GM04503 (cell line): ENCODE results near the gene NR2F1-AS1.
"Not testable (repeated sequence)": the region's sequence is repeated elsewhere in the genome, so short reads cannot be mapped to it uniquely, and the experiment has no call there.

Experiments used
- DNase-seq: peaks from one replicate; pipeline ENCODE4 v3.0.0-alpha.2; 2012; ENCODE audit warnings: low read depth

NR2F1-AS1 gene

DNA sequence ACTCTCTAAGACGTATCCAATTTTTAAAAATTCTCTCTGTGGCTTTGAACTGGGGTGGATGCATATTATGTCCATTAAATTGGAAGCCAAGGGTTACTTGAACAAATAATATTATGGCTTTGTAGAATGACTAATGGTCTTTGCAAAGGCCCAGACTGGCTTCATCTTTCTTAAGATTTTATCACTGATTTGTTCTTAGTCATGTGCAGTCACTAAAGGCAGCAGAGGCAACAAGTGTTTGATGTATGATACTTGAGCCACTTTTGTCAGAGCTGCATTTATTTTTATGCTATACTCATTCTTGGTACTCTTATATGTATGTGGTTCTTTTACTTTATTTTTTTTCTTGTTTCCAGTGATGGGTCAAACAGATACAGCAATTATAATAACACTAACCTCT, 152.2 kb downstream of the NR2F1-AS1 start:
- DNase-seq = no peak

DNA sequence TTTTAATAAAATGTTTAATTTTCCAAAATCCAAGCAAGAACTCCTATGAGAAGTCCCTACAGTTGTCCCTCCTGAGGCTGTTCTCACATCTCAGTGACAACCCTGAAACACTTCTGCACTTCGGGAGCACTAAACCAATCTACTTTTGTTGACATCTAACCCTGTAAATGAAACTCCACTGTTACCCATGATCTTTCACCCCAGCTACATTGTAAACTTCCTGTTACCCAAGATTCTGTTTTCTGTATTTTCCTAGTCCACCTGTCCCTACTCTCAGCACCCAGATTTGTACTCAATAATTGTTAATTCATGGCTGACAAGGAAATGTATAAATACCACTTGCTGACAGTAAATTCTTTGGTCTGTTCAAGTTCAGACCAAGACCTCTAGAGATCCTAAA, 153.7 kb downstream of the NR2F1-AS1 start:
- no peak for DNase-seq

DNA sequence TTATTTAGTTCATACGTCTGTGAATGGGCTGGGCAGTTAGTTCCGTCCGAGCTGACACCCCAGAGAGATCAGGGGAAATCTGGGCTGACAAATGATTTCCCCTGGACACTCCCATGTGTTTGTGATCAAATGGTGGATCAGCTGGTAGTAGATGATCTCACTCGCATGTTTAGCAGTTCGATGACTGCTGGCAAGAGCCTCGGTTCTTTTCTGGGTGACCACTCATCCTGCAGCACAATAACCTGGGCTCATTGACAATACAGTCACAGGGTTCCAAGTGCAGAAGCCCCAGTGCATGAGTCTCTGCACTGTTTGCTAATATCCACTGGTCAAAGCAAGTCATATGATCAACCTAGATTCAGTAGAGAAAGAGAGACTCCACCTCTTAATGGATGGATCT, 155.9 kb downstream of the NR2F1-AS1 start:
- no peak for DNase-seq

DNA sequence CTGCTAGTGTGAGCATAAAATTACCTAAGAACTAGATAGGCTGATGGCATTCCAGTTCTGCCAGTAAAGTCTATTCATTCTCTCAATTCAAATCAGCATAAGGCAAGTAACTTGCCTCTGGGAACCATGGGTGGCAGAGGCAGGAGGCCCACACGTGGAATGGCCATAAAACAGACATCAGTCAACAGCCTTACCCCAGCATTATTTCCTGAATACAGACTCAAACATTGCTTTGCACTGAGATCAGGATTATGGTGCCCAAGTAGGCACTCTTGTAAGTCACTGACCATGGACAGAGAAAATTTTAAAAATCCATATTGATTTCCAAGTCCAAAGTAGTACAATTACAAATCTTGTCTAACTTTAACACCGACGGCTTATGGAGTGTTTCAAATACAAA, 157.7 kb downstream of the NR2F1-AS1 start:
- no peak for DNase-seq

DNA sequence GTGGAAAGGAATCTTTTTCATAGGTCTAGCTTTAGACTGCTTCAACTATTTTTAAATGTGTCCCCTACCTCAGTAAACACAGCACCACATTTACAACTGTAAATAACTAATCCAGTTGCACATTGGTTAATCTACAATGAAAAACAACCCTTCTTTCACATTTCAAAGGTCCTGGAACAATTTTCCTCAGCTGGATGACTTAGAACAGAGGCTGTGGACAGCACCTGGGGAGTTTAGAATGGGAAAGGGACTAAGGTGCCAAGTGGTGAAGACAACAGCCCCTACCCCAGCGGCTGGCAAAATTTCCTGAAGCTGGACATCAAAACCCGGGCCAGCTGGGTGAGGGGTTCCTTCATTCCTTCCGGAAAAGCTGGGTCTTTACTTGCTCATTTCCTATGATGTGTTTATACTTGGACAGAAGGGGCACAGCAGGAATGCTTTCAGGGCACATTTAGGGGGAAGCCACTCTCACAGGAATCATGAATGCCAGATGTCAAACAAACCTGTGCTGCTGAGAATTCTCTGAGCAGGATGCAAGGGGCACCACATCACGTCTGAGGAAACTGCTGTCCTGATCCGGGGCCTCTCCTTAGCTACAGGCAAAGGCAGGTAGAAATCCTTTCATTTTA, 158.3 kb downstream of the NR2F1-AS1 start:
- DNase-seq = no peak

DNA sequence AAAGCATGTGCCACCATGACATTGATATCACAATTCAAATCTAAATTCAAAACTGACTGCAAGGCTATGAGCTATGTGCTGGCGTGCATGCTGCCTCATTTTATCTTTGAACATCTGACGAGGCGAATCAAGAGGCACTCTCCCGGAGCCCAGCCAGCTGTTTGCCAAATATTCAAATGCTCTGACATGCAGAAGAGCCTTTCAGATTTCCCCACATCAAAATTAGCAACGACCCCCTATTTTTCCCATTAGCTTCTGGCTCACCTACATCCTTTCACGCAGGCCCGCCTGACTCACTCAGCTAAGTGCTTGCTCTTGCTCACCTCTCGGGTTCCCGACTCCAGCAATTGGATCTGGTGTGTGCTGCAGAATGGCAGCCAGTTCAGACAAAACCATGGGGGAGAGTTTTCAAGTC, 159.0 kb downstream of the NR2F1-AS1 start:
- no peak for DNase-seq

DNA sequence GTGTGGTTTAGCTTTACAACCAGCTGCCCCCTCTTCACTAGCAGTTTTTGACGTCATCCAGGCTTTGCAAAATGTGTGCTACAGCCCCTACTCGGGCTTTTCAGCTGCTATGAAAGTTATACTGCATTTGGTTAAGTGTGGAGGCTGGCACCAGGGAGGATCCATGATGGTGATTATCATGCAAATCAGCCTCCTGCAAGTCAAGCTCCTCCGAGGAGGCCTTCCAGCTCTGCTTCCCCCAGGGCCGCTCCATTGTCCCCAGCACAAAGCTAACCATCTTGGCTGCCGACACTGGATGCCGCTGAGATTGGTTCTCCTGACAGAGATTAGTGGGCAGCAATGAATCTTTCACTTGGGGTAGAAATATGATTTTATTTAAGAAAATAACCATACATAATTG, 159.6 kb downstream of the NR2F1-AS1 start:
- no peak for DNase-seq

DNA sequence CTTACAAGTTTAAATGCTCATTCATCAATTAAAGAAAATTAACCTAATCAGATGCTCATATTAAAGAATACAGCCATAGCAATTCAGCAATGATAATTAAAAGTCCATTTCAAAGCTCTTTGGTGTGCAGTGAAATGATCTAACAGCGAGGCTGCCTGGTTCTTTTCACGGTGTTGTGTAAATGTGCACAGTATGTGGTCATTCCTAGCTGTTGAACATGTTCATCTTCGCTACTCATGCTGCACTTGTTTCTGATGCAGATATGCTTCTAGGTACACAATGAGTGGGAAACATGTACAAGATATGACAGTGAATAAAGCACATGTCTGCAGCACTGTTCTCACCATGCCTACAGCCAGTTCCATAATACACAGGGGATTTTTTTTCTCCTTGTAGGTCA, 163.5 kb downstream of the NR2F1-AS1 start:
- DNase-seq = no peak

DNA sequence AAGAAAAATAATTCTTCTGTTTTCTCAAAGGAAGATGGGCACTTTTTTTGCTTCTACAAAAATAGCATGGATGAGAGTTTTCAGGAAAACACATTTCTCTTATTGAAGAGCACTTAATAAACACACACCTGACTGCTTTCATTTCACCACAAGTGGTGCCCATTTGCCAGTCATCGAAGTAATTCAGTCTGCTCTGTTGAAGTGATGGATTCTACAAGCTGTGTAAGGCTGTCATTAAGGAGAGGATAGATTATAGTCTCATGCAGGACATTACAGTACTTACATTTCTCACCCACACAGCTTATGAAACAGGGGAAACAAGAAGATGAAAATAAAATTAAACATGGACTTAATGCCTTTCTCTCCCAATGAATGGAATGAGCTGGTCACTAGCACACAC, 165.2 kb downstream of the NR2F1-AS1 start:
- DNase-seq = no peak

DNA sequence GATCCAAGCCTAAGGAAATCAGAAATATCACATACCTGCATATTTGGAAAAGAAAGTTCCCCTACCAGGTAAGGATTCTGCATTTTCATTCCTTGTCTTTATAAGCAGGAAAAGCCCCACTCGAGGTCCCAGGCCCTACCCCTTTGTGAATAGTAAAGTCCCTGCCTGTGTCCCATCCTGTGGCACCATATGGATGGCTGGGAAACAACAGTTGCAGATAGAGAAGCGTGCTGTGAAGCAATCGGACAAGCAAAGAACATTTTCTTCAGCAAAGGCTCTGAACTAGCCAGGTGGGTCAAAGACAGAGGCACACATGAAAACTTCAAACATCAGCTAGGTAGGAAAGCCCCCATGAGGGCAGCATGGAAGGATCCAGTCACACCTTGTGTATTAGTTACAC, 169.3 kb downstream of the NR2F1-AS1 start:
- no peak for DNase-seq

DNA sequence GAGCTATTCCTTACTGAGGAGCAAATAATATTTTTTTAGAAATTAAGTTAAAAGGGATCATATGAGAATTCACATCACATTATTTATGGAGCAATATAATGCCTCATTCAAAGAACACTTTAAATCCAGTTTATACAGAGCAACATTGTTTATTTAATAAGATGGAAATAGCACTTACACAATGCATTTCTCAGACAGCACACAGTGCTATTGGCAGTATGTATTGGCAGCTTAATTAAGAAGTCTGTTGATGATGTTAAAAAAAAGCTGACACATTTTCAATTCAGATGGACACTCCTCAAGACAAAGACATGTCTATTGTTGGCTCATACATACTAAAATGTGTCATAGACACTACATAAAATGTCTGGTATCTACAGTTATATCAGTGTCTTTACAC, 171.3 kb downstream of the NR2F1-AS1 start:
- no peak for DNase-seq

DNA sequence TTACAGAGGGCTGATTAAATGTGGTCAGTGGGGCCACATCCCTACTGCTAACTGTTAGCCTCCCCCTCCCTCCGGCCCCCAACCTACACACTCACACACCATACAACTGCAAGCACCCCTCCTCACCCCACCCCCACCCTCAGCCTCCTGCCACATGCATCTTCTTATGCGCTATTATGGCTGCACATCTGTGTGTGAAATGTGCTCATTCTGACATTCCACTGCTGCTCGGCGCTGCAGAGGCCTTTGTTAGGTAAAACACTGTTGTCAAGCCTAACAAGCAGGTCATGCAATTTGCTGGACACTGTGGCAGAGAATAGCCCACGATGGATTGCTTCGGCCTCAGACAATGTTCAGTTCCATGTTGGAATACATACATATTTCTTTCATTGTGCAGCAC, 173.6 kb downstream of the NR2F1-AS1 start:
- DNase-seq = no peak

DNA sequence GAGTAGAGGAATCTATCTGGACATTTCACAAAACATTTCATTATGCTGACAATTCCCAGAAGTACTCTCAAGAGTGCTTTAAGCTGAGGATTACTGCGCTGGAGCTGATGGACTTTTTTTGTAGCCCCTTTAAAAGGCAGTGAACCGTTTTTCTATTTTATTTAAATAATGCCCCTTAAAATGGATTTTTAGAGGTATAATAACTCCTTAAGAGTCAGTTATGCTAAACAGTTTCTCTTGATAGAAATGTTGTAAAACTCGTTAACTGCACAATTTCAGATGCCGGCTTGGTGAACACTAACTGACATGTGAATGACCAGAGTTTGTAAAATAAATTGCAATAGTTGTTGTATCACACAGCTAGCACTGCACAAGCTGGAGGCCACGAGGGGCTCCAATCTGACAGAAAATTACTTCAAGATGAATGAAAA, 174.0 kb downstream of the NR2F1-AS1 start:
- no peak for DNase-seq

DNA sequence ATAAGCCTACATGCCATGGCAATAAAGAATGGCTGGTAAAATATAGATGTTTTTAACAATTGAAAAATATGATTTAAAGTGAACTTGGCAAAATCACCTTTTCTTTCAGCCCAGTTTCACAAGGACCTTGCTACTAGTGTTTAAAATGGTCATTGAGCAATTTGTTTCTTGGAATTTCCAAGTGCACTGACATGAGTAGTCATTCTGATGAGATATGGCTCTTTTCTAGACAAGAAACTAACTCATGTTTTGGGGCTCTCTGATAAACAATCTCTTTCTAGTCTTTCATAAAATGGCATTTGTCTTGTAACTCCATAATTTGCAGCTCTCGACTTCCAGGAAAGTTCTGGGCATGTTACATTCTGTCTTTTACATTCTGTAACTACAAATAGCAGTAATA, 176.8 kb downstream of the NR2F1-AS1 start:
- no peak for DNase-seq

DNA sequence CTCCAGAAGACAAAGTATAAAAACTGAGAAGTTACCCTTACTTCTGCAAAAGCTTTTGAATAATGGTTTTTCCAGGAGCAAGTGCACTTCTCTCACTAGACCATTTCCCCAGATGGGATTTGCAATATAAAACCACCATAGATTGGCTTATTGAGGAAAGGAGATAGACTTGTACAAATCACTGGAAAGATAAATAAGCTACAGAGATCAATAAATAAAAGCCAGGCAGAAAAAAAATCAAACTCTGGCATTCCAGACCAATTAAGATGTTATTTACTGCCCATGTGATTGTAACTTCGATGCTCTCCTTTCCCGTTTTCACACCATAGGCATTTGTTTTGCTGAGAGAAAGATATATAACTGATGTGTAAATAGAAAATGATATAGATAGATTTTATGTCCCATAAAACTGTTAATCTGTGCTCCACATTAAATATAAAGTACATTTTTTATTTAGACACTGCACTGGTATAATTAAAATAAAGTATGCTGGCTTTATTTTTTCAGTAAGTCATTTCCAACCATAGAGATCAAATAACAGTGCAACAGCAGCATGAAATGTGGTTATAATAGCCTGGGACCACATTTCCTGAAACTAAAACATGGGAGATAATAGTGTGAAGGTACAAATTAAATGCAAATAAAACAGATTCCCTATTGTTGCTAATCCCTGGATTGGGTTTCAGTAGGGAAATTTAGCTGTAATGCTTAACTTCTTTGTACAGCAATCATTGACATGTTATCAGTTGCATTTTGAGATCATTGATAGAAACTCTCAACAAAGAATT, 177.7 kb downstream of the NR2F1-AS1 start:
- DNase-seq = no peak

DNA sequence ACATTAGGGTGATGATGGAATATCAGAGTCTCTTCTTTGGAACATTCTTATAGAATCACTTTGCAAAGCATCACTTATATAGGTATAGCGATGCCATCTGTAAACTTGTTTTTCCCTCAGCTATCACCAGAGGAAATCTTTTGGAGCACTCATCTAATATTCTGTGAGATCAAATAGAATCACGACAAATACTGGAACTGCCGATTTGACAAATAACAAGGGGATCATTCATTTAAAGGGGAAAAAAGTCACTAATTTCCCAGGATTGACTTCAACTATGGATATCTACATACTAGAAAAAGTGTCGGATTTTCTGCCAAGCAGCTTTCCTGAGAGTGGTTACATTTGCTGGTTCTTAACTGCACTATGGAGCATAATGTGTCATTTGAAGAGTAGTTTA, 178.6 kb downstream of the NR2F1-AS1 start:
- no peak for DNase-seq

DNA sequence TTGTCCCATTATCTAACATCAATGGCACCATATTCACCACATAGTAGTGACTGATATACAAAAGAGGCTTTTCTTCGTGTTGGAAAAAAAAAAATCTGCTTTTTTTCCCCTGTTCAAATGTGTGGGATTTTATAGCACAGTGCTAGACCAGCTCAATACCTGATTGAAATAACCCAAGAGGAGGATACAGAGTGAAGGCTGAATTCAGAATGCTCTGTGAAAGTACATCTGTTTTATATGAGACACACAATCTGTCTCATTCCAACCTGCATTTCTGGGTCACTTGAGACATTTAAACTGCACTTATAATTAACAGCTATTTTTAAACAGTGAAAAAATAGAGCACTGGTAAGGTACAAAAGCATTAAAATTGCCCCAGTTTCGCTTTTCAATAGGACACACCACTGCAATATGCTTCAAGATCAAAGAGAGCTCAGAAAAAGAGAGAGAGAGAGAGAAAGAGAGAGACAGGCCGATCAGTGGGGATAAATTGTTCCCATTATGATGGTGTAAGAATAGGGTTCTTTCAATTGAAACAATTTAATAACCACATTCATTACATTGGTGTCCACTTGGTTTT, 179.3 kb downstream of the NR2F1-AS1 start:
- no peak for DNase-seq

DNA sequence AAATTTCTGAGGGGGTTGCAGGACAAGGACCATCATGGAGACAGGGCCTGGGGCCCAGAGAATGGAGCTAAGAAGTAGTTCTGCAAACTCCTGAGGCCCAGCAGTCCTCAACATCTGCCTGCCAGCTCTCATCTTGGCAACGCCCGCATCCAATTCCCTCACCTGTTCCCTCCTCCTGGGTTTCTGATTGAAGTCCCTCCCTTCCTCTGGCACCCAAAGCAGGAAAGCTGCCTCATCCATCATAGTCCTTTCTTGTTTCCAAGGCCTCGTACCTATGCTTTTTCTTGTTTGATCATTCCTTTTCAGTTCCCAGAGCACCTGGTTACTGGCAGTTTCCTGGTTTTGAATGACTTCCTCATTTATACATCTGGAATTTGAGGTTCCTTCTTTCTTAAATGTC, 181.3 kb downstream of the NR2F1-AS1 start:
- DNase-seq = no peak

DNA sequence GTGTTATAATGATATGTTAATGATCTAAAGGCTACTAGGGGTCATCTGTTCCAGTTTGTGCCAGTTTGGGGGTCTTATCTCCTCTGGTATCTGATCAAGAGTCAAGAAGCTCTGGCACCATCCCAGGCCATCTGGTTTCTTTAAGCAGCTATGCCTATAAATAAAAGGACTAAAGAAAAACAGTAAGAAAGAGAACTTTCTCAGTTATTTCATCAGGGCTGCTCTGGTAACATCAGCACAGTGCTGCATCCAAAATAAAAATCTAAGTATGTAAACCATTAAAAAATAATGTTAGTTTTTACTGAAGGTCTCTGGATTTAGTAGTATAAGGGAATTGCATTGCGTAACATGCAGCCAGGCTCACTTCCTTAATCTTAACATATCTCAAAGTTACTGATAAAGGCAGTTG, 185.0 kb downstream of the NR2F1-AS1 start:
- DNase-seq = no peak

DNA sequence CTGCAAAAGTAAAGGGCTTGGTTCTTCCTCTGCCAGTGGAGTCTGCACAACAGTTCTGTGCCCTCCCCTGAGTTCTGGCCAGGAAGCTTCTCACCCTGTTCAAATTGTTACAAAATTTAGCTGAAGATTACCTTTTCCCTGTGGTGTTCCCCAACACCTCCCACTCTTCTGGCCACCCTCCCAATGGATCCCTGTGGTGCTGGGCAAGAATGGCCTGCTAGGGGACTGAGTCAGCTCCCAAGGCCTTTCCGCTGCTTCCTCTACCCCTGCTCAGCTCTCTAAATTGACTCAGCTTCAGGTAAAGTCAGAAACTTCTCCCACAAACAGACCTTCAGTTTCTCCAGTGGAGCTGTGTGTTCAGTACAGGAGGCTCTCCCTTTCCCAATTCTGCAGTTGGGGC, 186.0 kb downstream of the NR2F1-AS1 start:
- no peak for DNase-seq

DNA sequence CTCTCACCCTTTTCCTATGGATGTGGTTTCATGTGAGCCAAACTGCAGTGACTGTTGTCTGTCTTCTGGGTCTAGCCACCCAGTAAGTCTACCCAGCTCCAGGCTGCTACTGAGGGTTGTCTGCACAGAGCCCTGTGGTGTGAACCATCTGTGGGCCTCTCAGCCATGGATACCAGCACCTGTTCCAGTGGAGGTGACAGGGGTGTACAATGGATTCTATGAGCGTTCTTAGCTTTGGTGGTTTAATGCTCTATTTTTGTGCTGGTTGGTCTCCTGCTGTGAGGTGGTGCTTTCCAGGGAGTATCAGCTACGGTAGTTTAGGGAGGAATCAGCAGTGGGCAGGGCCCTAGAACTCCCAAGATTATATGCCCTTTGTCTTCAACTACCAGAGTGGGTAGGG, 186.7 kb downstream of the NR2F1-AS1 start:
- DNase-seq = no peak

DNA sequence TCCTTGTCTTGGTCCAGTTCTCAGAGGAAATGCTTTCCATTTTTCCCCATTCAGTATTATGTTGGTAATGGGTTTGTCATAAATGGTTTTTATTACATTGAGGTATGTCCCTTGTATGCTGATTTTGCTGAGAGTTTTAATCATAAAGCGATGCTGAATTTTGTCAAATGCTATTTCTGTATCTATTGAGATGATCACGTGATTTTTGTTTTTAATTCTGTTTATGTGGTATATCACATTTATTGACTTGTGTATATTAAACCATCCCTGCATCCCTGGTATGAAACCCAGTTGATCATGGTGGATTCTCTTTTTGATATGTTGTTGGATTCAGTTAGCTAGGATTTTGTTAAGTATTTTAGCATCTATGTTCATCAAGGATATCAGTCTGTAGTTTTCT, 189.8 kb downstream of the NR2F1-AS1 start:
- not testable (repeated sequence) for DNase-seq

DNA sequence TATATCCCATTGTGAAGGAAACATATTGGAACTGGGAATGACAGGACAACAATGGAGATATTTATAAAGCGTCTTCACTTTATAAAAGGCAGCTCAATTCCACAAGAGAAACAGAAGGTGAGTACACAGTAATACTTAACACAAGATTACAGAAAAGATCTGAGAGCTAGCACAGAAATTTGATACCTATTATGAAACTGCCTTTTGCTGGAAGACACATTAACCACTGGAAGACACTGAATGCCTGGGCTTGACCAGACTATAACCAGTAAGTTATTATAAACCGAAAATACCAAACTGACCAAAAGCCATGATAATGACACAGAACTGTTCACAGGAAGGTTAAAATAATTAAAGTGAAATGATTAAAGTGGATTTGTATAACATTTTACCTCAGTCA, 195.4 kb downstream of the NR2F1-AS1 start:
- no peak for DNase-seq

DNA sequence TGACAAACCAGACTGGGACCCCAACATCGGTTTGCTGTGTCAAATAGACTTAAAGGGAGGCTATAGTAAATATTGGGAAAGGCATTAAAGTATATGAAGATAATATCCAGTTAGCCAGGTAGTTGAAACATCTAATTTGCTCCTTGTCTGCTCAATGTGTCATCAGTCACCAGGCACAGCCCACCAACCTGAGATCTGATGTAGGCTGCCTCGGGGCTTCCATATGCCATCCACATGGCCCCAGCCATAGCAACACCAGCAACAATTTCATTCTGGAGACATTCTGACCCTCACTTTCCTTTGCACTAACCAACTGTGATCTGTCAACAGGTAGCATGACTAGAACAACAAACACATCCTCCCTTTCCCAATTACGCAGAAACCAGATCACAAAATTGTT, 196.0 kb downstream of the NR2F1-AS1 start:
- no peak for DNase-seq
